ENCODE measurements around the gene GLIPR1L2.

GLIPR1L2 gene

GRCh38 chr12:75409830-75410229, 18.9 kb downstream of the GLIPR1L2 start:
- Histone ChIP-seq H3K27ac (no peak overlapping the region), H3K27me3 (replicated peaks) (no peaks in the 10 kb centered on the region), H3K4me3 (ENCODE audit: low read depth, low read length) (no peak overlapping the region), H3K36me3 (replicated peaks) (no peaks in the 10 kb centered on the region)
- DNase-seq, result no peak
- no peak for TF ChIP-seq CTCF (IDR thresholded peaks at IDR 0.05; ENCODE audit: low read depth, low read length, missing control alignments)
- in situ Hi-C loops (cut with HindIII; ENCODE audit: low pct_ligation_motif_present, low sequenced_read_pairs), result no loop called here

GRCh38 chr12:75414671-75415070, 23.8 kb downstream of the GLIPR1L2 start:
- DNase-seq, result no peak
- in situ Hi-C loops (cut with HindIII; ENCODE audit: low pct_ligation_motif_present, low sequenced_read_pairs), result no loop called here
- H3K27me3 ChIP-seq (replicated peaks), result no peaks in the 10 kb centered on the region
- no peak overlapping the region for H3K27ac ChIP-seq
- H3K36me3 ChIP-seq (replicated peaks), result no peaks in the 10 kb centered on the region
- no peak overlapping the region for H3K4me3 ChIP-seq (ENCODE audit: low read depth, low read length)
- TF ChIP-seq CTCF (IDR thresholded peaks at IDR 0.05; ENCODE audit: low read depth, low read length, missing control alignments), result no peak

GRCh38 chr12:75419841-75420240, 29.0 kb downstream of the GLIPR1L2 start:
- DNase-seq, result no peak
- no peak for TF ChIP-seq CTCF (IDR thresholded peaks at IDR 0.05; ENCODE audit: low read depth, low read length, missing control alignments)
- Histone ChIP-seq H3K27me3 (replicated peaks) (no peaks in the 10 kb centered on the region), H3K27ac (no peak overlapping the region), H3K36me3 (replicated peaks) (no peaks in the 10 kb centered on the region), H3K4me3 (ENCODE audit: low read depth, low read length) (no peak overlapping the region)
- in situ Hi-C loops (cut with HindIII; ENCODE audit: low pct_ligation_motif_present, low sequenced_read_pairs), result no loop called here

- Histone ChIP-seq H3K27ac (no peak overlapping the region), H3K36me3 (replicated peaks) (no peaks in the 10 kb centered on the region), H3K27me3 (replicated peaks) (no peaks in the 10 kb centered on the region), H3K4me3 (ENCODE audit: low read depth, low read length) (no peak overlapping the region)
- TF ChIP-seq CTCF (IDR thresholded peaks at IDR 0.05; ENCODE audit: low read depth, low read length, missing control alignments), result no peak
- DNase-seq, result no peak
- in situ Hi-C loops (cut with HindIII; ENCODE audit: low pct_ligation_motif_present, low sequenced_read_pairs), result no loop called here
Observed at GRCh38 chr12:75427491-75427890, 36.6 kb downstream of the GLIPR1L2 start.

GRCh38 chr12:75428767-75429166, 37.9 kb downstream of the GLIPR1L2 start:
- H3K27ac ChIP-seq, result no peak overlapping the region
- DNase-seq, result no peak
- H3K27me3 ChIP-seq (replicated peaks), result no peaks in the 10 kb centered on the region
- no peak overlapping the region for H3K4me3 ChIP-seq (ENCODE audit: low read depth, low read length)
- TF ChIP-seq CTCF (IDR thresholded peaks at IDR 0.05; ENCODE audit: low read depth, low read length, missing control alignments), result no peak
- no peaks in the 10 kb centered on the region for H3K36me3 ChIP-seq (replicated peaks)
- in situ Hi-C loops (cut with HindIII; ENCODE audit: low pct_ligation_motif_present, low sequenced_read_pairs), result no loop called here

GRCh38 chr12:75432924-75433323, 42.0 kb downstream of the GLIPR1L2 start:
- in situ Hi-C loops (cut with HindIII; ENCODE audit: low pct_ligation_motif_present, low sequenced_read_pairs), result no loop called here
- Histone ChIP-seq H3K27me3 (replicated peaks) (no peaks in the 10 kb centered on the region), H3K4me3 (ENCODE audit: low read depth, low read length) (no peak overlapping the region), H3K27ac (no peak overlapping the region), H3K36me3 (replicated peaks) (no peaks in the 10 kb centered on the region)
- TF ChIP-seq CTCF (IDR thresholded peaks at IDR 0.05; ENCODE audit: low read depth, low read length, missing control alignments), result no peak
- no peak for DNase-seq
